Activated CD4-positive, alpha-beta T cell treated with anti-CD3 and anti-CD28 coated beads for 4 hours (primary cell): ENCODE measurements around the gene DUOX1.
A peak's percentile ranks its signal among the peaks of the same experiment; 100 is the strongest.

Source experiments
- DNase-seq, 2 donors: peaks; one replicate each; pipeline ENCODE4 v3.0.0-alpha.2; 2020

The DUOX1 gene

DNA sequence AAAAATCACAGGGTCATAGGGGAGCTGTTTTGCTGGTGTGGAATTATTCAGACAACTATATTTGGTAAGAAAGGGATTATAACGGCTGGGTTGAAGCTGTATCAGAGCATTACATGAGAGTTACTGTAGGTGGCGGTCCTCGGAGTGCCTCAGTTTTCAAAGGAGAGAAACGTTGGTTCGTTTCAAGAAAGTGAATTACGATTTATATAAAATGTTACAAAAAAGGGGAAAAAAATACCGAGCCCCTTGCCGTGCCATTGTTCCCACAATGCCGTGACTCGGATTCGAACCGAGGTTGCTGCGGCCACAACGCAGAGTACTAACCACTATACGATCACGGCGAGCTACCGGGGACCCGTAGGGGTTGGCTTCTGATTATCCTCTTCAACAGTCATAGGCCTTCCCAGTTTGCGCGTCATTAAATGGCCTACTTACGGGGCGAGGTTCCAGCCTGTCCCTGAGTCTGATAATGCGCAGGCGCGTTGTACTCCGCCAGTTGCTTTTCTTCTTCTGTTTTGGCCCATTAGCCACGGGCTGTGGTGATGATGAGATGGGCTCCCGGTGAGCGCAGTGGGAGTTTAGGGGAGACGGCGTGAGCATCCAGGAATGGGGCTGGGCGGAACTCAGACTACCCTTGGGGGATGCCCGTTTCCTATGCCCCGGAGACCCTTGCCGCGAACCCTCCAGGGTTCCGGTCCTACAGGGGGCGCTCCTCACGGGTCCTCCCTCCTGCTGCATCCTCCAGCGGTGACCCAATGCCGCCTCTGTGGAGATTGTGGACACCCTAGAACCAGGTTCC, 68.7 kb downstream of the DUOX1 start:
- peak; percentile 90 to 92 for DNase-seq

DNA sequence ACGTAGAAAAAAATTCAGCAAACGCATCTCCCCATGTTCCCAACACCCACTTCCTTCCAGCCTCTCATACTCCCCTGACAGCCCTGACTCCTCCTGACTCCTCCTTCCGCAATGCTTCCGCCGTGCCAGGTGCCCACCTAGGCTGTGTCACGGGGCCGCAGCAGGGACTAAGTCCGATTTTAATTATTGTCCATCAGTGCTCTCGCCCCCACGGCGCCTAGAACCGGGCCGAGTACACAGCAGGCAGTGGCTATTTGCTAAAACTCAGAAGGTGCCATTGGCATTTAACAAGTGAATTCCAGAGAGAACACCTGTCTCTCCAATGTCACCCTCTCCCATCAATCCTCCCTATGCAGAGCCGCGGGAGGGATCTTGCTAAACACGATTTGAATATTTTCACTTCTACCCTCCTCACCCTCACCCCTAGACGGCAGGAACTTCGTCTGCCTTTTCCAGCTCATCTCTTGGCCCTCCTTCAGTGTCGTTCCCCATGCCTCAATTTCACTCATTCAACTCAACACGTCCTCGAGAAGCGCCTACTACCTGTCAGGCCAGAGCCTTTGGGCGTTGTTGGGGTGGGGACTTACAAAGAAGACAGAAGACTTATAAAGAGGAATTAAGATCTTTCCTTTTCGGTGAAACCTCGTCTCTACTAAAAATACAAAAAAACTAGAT, 69.5 kb downstream of the DUOX1 start:
- peak in 1 of 2 donors; percentile 42 for DNase-seq

DNA sequence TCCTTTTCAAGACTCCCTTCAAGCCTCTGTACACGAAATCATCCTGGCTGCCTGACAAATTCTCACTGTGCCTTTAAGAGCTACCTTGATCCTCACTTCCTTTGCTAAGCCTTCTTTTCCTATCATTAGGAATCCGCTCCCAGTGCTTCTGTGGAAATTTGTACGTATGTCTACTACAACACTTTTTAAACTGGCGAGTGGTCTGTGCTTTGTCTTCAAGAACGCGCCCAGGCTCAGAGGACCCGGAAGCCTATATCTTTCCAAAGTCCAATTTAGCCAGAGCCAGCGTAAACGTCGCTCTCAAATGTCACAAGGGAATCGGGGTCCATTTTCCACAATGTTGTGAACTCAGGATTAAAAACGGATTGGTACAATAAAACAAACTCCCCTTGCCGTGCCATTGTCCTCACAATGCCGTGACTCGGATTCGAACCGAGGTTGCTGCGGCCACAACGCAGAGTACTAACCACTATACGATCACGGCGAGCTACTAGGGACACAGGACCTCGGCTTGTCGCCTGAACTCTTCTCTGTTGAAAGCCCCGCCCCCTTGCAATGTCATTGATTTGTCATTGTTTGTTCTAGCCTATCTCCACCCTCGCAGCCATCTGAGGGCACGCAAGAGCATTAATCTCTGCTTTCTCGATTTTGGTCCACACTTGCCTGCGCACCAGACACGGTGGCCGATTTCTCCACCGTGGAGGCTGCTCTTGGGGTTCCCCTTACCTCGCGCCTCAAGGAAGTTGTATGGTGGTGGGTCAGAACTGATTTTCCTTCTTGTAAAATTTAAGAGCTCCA, 70.4 kb downstream of the DUOX1 start:
- peak; percentile 94 to 97 for DNase-seq

DNA sequence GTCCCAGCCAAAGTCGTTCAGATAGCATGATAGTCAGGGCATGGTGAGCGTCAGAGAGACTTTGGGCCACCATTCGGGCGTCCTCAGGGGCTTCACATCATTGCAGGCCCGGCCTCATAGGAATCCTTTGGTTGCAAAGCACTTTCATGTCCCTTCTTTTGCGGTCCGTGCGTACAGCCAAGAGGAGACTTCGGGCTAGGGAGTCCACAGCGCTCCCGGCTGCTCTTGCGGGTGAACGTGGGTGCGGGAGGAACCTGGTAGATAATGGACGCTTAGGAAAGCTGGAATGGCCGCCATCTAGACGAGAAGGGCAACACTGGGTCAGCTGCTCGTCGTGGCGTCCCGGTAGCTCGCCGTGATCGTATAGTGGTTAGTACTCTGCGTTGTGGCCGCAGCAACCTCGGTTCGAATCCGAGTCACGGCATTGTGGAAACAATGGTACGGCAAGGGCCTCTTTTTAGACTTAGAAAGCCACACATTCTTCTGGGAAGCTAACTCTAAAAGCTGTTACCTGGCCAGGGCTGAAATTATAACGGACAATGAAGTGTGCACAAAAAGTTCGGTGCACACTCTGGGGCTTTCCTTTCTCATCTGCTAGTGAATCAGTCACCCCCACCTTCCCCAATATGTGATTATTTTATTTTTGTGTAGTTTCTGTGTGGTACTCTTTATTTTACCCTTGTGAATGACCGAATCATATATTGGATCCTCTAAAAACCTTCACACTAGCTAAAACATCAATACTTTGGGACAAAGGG, 71.2 kb downstream of the DUOX1 start:
- DNase-seq: peak; percentile 63 to 69

GRCh38 chr15:45201557-45201859, 71.7 kb downstream of the DUOX1 start:
- no peak for DNase-seq

- no peak for DNase-seq
Observed at GRCh38 chr15:45201869-45202268, 72.1 kb downstream of the DUOX1 start.

DNA sequence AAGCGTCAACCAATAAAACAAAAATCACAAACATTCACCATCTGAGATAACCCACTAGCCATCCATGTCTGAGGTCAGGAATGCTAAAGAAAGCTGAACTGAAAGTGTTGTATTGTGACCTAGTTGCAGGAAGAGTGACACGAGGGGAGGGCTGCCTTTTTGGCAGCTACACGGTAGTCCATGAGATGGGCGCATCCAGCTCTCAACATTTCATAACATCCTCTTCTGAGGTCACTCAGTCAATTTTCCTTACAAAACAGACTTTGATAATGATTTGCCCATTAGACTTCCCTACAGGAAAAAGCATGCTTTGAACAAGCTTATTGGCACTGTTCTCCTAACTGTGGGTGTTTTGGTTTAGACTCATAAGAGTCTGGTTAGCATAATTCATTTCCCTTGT, 73.4 kb downstream of the DUOX1 start:
- DNase-seq: no peak

- DNase-seq: peak; percentile 35 to 58
Observed at GRCh38 chr15:45205192-45205591, 75.4 kb downstream of the DUOX1 start.

GRCh38 chr15:45212493-45212892, 82.7 kb downstream of the DUOX1 start:
- DNase-seq: no peak
